Activated CD8-positive, alpha-beta memory T cell treated with anti-CD3 and anti-CD28 coated beads for 36 hours (primary cell): ENCODE data around the gene MINK1. TPM values are rescaled to one million over a fixed set of nuclear protein-coding genes. Genes with fewer than 3 reads are reported as not detected.
"Not testable (repeated sequence)": the region's sequence is repeated elsewhere in the genome, so short reads cannot be mapped to it uniquely, and the experiment has no call there.

Experiments used
- CTCF ChIA-PET: fragments of 350-600 bp; sonication (Branson Sonifier 250); formaldehyde crosslinking; loops from one replicate; lab custom pipeline; 2021; ENCODE audit warnings: antibody characterized with exemption; lab: Charles Lee
- POLR2A ChIA-PET: fragments of 350-600 bp; sonication (Branson Sonifier 250); formaldehyde crosslinking; loops from one replicate; lab custom pipeline; 2021; ENCODE audit warnings: antibody characterized with exemption; lab: Charles Lee
- total RNA-seq, 2 experiments: library from RNA; stranded (reverse); gene quantifications; one replicate each; pipeline ENCODE4 v1.2.3, GENCODE V29; 2021

The MINK1 gene
- total RNA-seq, 2 experiments from 2014 or later = 46.8 to 48.5 TPM

DNA sequence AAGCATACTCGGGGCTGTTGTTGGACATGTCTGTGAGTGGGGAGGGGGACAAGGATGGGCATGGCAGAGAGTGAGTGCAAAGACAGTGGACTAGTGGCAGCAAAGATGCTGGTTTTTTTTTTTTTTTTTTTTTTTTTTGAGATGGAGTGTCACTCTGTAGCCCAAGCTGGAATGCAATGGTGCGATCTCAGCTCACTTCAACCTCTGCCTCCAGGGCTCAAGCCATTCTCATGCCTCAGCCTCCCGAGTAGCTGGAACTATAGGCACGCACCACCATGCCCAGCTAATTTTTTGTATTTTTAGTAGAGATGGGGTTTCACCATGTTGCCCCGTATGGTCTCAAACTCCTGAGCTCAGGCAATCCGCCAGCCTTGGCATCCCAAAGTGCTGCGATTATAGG, 24.2 kb downstream of the MINK1 start:
- CTCF ChIA-PET = interaction anchor here (0.7 kb wide), 1 partner anchor 30 kb away, joined by 3 read pairs; no protein-coding TSS in a partner anchor
- POLR2A ChIA-PET = interaction anchor here (0.6 kb wide), 1 partner anchor 20 kb away, joined by 4 read pairs; no protein-coding TSS in a partner anchor

DNA sequence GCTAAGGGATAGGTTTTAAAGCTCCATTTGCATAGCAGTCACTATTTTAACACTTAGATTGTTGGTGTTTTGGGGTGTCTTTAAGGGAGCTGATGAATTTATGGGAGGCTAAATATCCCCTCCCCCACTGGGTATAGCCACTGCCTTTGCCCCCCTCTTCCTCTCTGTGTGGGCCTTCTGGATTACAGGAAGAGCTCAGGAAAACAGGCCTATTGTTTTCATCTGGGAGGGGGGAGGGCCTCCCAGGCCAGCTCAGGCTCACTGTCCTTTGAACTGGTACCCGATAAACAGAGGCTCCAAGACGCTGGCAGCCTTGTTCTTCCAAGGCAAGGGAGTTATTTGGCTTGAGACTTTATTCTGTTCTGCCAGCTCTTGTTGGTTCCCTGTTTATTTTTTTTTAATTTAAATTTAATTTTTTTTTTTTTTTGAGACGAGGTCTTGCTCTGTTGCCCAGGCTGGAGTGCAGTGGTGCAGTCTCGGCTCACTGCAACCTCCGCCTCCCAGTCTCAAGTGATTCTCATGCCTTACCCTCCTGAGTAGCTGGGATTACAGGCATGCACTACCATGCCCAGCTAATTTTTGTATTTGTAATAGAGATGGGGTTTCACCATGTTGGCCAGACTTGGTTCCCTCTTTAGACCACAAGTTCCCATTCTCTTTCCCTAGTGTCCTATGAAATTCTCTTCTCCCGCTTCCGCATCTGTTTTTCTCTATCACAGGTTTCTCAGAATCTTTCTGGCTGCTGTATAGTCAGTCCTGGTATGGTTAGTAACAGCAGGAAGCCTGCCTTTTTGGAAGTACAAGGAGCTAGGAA, 25.1 kb downstream of the MINK1 start:
- CTCF ChIA-PET = interaction anchor here (0.7 to 1.0 kb wide), 2 partner anchors 68 to 974 kb away, joined by 3 read pairs; no protein-coding TSS in a partner anchor
- POLR2A ChIA-PET = interaction anchor here (0.7 kb wide), 1 partner anchor 962 kb away, joined by 5 read pairs; no protein-coding TSS in a partner anchor

- CTCF ChIA-PET = interaction anchor here (0.7 to 1.0 kb wide), 2 partner anchors 69 to 1123 kb away, joined by 3 to 4 read pairs; no protein-coding TSS in a partner anchor
- POLR2A ChIA-PET = no interaction called here
These were observed 25.7 kb downstream of the MINK1 start for GRCh38 chr17:4858882-4859260.

GRCh38 chr17:4859816-4860625, 26.9 kb downstream of the MINK1 start:
- CTCF ChIA-PET = interaction anchor here (0.7 kb wide), 1 partner anchor 1124 kb away, joined by 4 read pairs; no protein-coding TSS in a partner anchor
- POLR2A ChIA-PET = no interaction called here

DNA sequence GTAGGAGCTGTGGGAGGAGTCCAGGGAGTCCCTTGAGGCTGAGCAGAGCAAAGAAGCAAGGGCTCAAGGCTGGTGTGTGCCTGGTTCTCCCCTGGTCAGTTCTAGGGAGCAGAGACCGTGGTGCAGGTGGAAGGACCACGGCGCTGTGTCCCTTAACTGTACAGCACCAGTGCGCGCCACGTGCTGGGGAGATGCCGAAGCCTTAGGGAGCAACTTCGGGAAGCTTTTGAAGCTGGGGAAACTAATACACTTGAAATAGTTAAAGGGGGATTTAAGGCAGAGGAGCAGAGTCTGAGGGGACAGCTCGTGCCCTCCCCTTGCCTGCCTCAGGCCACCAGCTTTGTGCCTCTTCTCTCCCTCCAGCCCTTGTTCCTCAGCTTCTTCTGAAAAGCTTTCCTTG, 27.5 kb downstream of the MINK1 start:
- ChIA-PET POLR2A (no interaction called here), CTCF (interaction anchor here (1.3 kb wide), 1 partner anchor 22 kb away, joined by 3 read pairs; no protein-coding TSS in a partner anchor)

DNA sequence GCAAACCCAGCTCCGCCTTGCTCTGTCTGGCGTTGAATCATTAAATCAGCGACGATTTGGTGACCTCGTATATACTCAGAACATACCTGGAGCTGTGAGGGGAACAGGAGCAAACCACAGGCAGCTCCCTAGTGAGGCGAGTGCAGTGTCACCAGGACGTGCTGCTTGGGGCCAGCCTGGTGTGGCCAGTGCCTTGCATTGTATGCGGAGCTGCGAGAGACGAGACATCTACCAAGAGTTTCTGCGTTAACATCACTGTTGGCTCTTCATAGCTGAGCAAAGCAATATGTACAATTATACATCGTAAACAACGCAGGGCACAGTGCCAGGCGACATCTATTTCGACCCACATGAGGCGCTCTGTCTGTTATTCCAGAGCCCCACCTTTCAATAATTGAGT, 27.9 kb downstream of the MINK1 start:
- ChIA-PET POLR2A (no interaction called here), CTCF (interaction anchor here (0.9 to 1.3 kb wide), 2 partner anchors 21 to 296 kb away, joined by 3 read pairs; no protein-coding TSS in a partner anchor)

DNA sequence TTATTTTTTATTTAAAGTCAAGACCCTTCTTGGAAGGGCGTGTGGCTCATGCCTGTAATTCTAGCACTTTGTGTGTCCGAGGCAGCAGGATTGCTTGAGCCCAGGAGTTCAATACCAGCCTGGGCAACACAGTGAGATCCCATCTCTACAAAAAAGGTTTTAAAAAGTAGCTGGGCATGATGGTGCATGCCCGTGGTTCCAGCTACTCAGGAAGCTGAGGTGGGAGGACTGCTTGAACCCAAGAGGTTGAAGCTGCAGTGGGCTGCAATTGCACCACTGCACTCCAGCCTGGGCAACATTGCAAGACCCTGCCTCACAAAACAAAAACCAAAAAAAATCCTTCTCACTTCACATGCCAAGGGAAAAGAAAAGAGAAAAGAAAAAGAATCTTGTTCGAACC, 29.6 kb downstream of the MINK1 start:
- ChIA-PET CTCF (no interaction called here), POLR2A (no interaction called here)

GRCh38 chr17:4863321-4863720, 30.2 kb downstream of the MINK1 start:
- POLR2A ChIA-PET = no interaction called here
- CTCF ChIA-PET = no interaction called here

DNA sequence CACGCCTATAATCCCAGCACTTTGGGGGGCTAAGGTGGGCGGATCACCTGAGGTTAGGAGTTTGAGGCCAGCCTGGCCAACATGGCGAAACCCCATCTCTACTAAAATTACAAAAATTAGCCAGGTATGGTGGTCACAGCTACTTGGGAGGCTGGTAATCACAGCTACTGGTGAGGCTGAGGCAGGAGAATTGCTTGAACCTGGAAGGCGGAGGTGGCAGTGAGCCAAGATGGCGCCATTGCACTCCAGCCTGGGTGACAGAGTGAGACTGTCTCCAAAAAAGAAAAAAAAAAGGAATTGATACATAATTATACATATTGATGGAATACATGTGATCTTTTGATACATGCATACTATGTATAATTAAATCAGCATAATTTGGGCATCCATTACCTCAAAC, 34.4 kb downstream of the MINK1 start:
- POLR2A ChIA-PET = interaction anchor here (0.6 kb wide), 1 partner anchor 1679 kb away, joined by 4 read pairs; no protein-coding TSS in a partner anchor
- CTCF ChIA-PET = not testable (repeated sequence)

GRCh38 chr17:4869058-4869998, 36.2 kb downstream of the MINK1 start:
- POLR2A ChIA-PET = not testable (repeated sequence)
- CTCF ChIA-PET = interaction anchor here (1.2 kb wide), 1 partner anchor 81 kb away, joined by 3 read pairs; no protein-coding TSS in a partner anchor

GRCh38 chr17:4870855-4871254, 37.7 kb downstream of the MINK1 start:
- ChIA-PET CTCF (interaction anchor here (0.7 kb wide), 1 partner anchor 225 kb away, joined by 3 read pairs; no protein-coding TSS in a partner anchor), POLR2A (no interaction called here)

- POLR2A ChIA-PET = no interaction called here
These were observed 39.6 kb downstream of the MINK1 start for GRCh38 chr17:4872786-4873185.

GRCh38 chr17:4877089-4877488, 43.9 kb downstream of the MINK1 start:
- ChIA-PET POLR2A (no interaction called here), CTCF (no interaction called here)

More at GRCh38 chr17:4872786-4873185, 39.6 kb downstream of the MINK1 start:
- CTCF ChIA-PET = no interaction called here

- ChIA-PET CTCF (no interaction called here), POLR2A (interaction anchor here (0.5 kb wide), 1 partner anchor 32 kb away, joined by 5 read pairs; no protein-coding TSS in a partner anchor)
These were observed 46.5 kb downstream of the MINK1 start for GRCh38 chr17:4879601-4880000.

DNA sequence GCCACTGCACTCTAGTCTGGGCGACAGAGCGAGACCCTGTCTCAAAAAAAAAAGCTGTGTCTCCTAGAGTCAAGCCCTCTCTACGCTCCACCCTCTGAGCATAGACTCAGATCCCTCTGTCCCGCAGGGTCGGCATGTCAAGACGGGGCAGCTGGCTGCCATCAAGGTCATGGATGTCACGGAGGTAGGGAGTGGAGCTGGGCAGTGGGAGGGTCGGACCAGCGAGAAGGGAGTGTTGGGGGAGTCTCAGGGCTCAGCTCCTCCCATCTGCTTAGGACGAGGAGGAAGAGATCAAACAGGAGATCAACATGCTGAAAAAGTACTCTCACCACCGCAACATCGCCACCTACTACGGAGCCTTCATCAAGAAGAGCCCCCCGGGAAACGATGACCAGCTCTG, 47.7 kb downstream of the MINK1 start:
- CTCF ChIA-PET = interaction anchor here (0.6 to 0.9 kb wide), 3 partner anchors 85 to 245 kb away, joined by 3 to 4 read pairs (median 3); partner anchors contain the start of genes GLTPD2 and PSMB6
- POLR2A ChIA-PET = interaction anchor here (0.6 kb wide), 1 partner anchor 429 kb away, joined by 4 read pairs; no protein-coding TSS in a partner anchor

DNA sequence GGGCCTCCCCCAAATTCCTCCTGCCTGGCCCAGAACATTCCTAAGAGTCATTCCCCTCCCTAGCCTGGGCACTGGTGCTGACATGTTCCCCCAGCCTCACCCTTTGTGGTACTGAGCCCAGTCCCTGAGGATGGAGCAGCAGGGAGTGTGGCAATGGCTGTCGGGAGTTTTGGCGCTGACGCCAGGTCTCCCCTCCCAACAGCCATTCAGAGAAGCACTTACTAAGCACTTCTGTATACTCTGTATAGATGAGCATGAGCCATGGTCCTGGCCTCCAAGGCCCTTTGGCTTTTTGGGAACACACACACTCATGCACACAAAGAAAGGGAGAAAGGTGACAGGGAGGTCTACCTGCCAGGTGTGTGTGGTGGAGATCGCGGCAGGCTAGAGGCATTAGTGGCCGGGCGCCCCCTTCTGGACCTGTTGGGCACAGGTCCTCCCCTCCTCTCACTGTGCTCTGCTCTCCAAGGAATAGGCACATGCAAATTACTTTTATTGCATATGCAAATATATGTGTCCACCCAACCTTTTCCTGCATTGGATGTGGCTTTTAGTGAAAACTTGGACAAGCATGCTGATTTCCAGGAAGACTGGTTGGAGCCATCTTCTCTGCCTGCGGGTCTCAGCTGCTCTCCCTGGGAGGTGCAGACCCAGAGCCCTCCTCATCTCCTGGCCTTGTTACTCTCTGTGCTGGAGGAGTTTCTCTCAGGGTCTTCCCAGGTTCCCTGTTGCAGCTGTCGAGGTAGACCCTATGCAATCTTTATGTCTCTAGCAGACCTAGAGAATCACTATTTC, 48.8 kb downstream of the MINK1 start:
- ChIA-PET POLR2A (no interaction called here), CTCF (interaction anchor here (0.6 to 1.6 kb wide), 3 partner anchors 21 to 145 kb away, joined by 3 read pairs; partner anchors contain the start of gene PSMB6)

GRCh38 chr17:4884489-4884888, 51.3 kb downstream of the MINK1 start:
- POLR2A ChIA-PET = no interaction called here

More at GRCh38 chr17:4884489-4884888, 51.3 kb downstream of the MINK1 start:
- CTCF ChIA-PET = no interaction called here
